ENCODE results near the gene C20orf204.

Gene C20orf204

DNA sequence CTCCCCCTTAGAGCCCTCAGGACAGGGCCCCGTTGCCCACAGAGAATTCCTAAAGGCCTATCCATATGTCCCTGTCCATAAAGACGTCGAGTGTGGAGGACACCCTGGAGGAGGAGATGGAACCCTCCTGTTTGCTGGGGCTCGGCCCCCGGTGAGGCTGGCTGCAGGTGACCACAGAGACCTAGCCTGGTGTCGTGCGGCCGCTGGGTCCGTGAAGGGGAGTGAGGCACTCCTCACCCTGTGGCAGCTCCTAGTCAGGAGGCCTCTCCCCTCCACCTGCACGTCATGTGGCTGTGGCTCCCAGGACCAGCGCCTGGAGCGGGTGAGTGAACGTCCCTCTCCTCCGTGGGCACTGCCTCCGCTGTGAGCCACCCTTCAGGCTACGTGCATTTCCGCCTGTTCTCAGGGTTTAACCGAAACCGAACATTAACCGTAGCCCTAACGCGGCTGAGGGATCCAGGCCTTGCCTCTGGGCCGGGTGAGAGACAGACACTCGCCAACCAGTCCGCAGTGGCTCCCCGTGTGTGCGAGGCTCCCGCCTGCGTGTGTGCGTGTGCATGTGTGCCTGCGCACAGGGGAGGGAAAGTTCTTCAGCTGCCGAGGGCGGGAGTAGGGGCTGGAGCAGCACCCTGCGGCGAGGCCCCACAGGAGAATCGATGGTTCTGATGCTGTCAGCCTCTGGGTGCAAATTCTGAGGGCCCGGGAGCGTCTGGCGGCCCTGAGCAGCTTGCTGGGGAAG, 21.1 kb downstream of the C20orf204 start:
- no peak for DNase-seq

DNA sequence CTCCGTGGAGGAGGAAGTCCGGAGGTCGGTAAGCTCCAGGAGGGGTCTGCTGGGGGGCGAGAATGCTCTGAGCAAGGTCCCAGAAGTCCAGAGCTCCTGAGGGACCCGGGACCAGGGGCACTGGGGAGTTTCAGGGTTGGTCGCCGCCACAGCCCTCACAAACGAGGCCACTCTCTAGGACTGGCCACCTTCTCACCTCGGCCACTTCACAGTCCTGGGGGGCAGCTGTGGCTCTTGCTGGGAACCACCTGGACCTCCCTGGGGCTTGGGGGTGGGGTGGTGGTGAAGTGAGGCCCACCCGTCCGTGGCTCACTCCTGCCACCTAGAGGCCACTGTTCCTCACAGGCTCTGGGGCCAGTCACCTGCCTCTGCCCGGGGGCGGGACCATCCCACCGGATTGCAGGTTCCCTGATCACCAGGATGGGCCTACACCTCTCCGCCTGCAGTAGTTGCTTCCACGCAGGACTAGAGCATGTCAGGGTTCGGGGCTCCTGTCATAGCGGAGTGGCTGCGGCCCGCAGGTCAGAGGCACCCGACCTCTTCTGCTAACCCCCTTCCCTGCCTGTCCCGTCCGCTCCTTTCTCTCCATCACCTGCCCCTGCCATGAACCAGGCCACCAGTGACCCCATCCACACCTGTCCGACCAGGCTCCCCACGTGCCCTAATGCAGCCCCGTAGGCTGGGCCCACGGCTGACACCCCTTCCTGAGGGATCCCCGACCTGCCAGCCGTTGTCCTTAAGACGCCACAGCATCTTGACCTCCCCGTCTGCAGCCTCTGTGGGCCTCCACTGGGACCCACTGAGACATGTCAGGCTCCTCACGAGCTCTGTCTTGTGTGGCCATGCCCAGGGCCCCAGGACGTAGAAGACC, 21.9 kb downstream of the C20orf204 start:
- peak; percentile 76 for DNase-seq

- no peak for DNase-seq
Observed at GRCh38 chr20:64058536-64058935, 22.6 kb downstream of the C20orf204 start.

DNA sequence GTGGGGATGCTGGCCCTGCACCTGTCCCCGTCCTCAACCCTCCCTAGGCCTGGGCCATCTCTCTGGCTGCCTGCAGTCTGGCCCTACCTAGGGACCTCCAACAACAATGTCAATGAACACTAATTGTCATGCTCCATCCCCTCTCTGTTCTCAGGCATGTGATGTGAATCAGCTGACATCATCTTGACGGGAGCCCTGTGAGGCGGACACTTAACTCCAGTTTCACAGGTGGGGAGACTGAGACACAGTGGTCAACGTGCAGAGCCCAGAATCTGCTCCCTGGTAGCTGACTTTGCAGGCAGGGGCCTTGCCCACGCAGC, 26.3 kb downstream of the C20orf204 start:
- no peak for DNase-seq

DNA sequence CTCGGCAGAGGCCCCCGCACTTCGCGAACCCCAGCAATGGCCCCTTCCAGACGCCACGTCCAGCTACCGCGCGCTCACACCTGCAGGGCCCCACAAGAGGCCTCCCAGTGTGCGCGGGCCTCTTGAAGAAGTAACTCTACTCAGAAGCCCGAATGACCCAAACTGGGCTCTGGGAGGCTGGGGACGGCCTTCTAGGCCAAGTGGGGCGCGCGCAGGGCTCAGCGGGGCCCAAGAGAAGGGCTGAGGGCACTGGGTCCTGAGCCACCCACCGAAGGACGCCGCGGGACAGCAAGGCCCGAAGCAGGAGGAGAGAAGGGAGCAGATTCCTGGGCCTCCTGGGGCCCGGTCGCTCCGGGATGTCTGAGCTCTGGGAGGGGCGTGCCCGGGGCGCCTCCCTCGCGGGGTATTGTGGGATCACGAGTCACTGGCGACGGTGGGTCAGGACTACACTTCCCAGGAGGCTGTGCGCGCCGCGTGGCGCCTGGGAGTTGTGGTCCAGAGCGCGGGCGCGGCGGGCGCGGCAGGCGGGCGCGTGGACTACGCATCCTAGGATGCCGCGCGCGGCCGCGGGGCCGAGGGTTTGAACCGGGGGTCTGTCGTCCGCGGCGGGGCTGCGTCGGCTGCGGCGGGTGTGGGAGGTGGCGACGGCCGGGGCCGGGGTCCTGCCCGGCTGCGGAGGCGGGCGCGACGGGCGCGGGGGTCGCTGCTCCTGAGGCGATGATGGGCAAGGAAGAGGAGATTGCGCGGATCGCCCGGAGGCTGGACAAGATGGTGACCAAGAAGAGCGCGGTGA, 26.8 kb downstream of the C20orf204 start, which contains the start of gene TCEA2:
TCEA2 (plus strand) TSS at position 603 of the 793 bp plus-strand sequence; CDS start at position 718, 115 bp downstream.
- DNase-seq = peak; percentile 95

DNA sequence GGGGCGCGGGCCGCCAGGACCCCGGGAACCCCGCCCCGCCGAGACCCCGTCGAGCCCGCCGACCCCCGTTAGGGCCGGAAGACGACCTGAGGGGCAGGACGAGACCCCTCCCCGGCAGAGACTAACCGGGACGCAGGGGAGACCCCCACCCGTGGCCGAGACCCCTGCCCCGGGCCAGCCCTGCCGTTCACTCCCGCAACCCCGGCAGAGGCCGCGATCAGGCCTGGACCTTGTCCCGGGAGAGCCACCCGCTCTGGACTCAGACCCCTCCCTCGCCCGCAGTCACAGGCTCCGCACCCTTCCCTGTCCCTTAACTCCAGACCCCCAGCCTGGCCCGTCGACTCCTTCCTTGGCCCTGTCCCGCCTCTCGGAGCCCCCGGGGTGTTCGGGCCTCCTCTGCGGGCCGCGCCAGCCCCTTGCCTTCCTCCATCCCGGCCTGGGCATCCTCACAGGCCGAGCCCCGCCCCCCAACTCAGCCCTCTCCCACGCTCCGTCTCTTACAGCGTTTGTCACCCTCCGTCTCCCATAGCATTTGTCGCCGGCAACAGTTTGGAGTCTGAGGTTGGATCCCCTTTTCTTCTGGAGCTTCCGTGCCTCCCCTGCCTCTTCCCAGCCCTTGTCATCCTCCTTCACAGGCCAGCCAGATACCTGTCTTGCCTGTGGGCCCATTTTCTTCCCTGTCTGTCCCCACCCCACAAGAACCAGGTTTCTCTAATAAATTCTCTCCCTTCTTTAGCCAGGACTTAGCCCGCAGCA, 27.6 kb downstream of the C20orf204 start:
- DNase-seq = peak; percentile 29

- no peak for DNase-seq
Observed at GRCh38 chr20:64064145-64064698, 28.2 kb downstream of the C20orf204 start.

DNA sequence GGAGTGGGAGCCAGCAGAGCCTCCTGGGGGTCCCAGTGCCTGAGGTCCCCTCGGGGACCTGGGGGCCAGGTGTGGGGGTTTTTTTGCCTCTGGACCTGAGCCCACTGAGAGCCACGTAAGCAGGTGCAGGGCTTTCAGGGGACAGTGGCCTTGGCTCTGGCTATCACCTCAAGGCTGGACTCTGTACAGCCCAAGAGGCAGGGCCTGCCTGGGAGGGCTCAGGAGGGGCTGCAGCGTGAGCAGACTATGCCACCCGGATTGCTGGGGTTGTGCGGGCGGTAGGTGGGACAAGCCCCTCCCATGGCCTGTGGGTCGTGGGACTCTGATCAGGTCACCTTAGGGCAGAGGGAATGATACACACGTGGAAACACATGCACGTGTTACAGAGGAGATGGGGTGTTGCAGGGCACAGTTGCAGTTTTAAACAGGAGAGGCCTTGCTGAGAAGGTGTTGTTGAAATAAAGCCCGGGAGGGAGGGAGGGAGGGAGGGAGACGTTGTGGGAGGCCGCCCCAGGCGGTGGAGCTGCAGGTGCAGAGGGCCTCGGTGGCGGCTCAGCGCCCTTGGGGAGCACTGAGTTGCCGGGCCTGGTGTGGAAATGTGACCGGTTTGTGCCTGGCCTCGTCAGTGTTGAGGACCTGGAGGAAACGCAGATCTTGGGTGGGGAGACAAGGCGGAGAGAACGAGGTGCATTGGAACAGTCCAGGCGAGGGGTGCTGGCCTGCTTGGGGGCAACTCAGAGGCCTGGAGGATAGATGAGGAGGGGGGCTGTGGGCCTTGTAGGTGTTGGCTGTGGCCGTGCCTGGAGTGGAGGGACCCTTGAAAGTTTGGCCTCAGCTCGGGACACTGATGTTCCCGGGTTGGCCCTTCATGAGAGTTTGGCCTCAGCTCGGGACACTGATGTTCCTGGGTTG, 29.3 kb downstream of the C20orf204 start:
- no peak for DNase-seq

- DNase-seq = peak; percentile 48
Observed at GRCh38 chr20:64065974-64066343, 30.0 kb downstream of the C20orf204 start.

DNA sequence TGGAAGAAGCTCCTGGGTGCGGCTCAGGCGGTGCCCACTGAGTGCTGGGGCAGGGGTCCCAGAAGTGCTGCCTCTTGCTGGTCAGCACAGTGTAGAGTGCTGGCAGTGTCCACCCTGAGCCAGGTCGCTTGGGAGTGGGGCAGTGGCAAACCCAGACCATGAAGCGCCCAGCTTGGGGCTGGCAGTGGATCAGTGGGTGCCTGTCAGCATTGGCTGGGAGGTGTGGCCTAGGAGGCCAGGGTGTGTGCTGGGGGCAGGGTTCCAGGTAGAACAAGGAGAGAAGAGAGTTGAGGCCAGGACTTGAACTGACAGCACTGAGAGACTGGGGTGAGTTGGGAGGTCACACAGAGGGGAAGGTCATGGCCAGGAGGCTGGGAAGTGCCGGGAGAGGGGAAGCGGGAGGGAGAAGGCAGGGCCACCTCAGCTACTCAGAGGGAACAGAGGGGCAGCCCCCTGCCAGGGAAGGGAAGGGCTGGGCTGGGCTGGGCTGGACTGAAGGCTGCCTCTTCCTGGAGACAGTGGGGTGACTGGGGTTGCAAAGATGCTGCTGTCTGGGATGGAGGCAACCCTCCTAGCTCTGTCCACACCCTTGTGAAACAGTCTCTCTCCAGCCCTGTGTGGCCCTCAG, 31.1 kb downstream of the C20orf204 start:
- DNase-seq = no peak

- DNase-seq = no peak
Observed at GRCh38 chr20:64067733-64068307, 31.8 kb downstream of the C20orf204 start.

GRCh38 chr20:64068386-64069208, 32.6 kb downstream of the C20orf204 start:
- no peak for DNase-seq

- no peak for DNase-seq
Observed at GRCh38 chr20:64069209-64069613, 33.2 kb downstream of the C20orf204 start.

DNA sequence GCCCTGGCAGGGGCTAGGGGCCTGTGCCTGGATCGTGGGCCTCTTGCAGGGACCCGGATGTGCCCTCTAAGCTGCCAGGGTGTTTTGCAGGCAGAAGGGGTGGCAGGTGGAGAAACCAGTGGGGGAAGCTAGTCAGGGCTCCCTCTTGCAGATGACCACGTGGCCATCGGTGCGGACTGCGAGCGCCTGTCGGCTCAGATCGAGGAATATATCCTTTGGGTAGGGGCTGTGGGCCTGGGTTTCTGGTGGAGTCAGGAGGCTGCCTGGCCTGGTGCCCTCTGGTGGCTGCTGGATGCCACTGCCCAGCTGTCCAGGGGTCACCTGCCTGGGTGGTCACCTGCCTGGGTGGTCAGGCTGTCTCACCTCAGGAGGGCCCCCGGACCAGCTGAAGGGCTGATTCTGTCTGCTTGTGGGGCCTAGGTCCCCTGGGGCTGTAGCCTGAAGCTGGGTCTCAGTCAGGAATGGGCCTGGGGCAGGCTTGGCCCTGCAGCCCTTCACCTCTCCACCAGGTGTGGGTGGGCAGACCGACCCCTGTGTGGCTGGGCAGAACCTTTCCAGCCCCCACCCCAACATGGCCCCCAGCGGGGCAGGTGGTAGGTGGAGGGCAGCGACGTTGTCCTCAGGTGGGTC, 33.7 kb downstream of the C20orf204 start:
- peak; percentile 18 for DNase-seq

DNA sequence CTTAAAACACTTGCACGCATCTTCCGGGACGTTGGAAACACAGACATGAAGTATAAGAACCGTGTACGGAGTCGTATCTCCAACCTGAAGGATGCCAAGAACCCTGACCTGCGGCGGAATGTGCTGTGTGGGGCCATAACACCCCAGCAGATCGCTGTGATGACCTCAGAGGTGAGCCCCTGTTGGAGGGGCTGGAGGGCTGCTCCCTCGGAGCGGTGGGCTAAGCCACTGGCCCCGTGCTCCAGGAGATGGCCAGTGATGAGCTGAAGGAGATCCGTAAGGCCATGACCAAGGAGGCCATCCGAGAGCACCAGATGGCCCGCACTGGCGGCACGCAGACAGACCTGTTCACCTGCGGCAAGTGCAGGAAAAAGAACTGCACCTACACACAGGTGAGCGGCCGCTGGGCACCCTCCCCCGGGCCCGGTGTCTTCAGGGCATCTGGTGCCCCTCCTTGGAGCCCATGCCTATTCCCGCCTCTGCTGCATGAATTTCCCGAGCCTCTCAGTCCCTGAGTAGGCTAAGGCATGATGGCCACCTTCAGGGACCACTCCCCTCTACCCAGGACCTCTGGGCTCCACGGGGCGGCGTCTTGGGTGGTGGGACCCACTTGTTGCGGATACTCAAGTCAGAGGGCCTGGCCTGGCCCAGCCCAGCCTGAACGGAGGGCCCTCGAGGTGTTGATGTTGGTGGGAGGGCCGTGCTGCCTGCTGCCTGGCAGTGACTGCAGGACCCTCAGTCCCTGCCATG, 34.4 kb downstream of the C20orf204 start:
- DNase-seq = no peak

DNA sequence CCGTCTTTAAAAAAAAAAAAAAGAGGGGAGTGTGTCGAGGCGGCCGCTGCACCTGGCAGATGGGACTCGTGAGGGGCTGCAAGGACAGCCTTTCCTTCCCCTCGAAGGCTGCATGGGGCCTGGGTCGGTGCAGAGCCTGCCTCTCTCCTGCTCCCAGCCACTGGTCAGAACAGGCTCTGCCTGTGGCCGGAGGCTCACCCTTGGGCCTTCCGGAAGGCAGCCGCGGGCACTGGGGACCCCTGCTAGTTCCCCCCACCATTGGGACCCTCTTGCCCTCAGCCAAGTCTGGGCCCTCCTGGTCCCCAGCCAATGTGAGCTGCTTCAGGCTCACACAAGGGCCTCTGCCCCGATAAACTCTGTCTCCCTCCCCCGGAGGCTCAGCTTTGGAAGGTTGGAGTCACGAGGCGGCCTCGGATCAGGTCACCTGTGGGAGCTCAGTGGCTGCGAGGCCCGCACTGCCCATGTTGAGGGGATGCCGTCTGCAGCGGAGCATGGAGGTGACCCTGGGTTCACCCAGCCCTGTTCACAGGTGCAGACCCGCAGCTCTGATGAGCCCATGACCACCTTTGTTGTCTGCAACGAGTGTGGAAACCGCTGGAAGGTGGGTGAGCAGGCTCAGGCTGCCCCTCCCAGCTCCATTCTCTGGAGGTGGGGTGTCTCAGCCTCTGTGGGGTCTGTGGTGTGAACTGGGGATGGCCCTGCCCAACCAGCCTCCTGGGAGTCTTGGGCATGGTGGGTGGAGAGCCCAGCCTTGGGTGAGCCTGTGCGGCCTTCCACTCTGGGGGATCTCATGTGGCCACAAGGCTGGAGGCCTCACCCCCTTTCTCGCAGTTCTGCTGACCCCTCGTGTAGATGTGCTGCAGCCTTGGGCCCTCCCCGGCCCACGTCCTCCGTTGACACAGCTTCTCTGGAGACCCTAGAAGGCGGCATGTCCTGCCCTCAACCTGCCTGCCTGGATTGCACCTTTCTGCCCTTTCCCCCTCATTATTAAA, 35.7 kb downstream of the C20orf204 start:
- no peak for DNase-seq
